ENCODE measurements around the gene DAB2IP.

Gene DAB2IP

GRCh38 chr9:121755581-121755980 lies 104.1 kb downstream of the DAB2IP start:
- H3K9me3 Mint-ChIP-seq = no peaks in the 10 kb centered on the region
- DNase-seq (ENCODE audit: low spot score in 2 of 2) = no peak
- no peaks in the 10 kb centered on the region for H3K36me3 Mint-ChIP-seq (ENCODE audit: insufficient read depth)
- H3K4me3 Mint-ChIP-seq = no peak overlapping the region
- H3K4me1 Mint-ChIP-seq = no peaks in the 10 kb centered on the region
- no peak for ATAC-seq (replicated peaks; ENCODE audit: extremely low read depth, poor library complexity, severe bottlenecking)
- H3K27me3 Mint-ChIP-seq = no peaks in the 10 kb centered on the region
- H3K27ac Mint-ChIP-seq (ENCODE audit: low read depth) = no peak overlapping the region

DNA sequence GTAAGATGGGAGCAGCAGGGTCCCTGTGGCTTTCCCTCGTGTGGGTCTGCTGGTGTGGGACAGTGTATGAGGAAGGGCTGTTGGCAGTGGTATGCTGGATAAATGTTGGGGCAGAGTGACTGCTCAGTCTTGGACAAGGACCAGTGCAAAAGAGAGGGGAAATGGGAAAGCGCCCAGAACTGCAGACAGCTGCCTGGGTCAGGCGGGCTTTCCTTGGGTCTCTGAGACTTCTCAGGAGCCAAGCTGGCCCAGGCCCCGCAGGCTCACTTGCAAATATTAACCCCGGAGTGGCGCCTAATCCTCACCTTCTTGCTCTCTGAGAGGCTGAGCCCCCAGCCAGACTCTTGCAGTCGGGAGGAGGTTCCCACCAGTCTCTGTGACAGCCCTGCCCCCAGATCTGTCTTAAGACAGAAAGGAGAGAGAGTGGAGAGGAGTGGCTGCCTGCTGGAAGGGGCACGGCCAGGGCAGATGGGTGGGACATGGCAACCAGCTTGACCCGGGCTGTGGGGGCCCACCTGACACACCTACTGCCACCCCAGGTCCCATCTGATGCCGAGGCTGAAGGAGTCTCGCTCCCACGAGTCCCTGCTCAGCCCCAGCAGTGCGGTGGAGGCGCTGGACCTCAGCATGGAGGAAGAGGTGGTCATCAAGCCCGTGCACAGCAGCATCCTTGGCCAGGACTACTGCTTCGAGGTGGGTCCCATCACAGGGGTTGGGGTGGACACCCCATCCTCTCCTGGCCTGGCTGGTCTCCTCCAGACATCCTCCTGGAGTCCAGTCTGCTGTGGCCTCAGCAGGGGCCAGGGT lies 105.2 kb downstream of the DAB2IP start:
- Mint-ChIP-seq H3K36me3 (ENCODE audit: insufficient read depth) (no peaks in the 10 kb centered on the region), H3K27ac (ENCODE audit: low read depth) (no peak overlapping the region), H3K4me3 (no peak overlapping the region), H3K4me1 (no peaks in the 10 kb centered on the region), H3K27me3 (no peaks in the 10 kb centered on the region), H3K9me3 (no peaks in the 10 kb centered on the region)
- ATAC-seq (replicated peaks; ENCODE audit: extremely low read depth, poor library complexity, severe bottlenecking) = no peak
- no peak for DNase-seq (ENCODE audit: low spot score in 2 of 2)

- no peak overlapping the region for H3K4me3 Mint-ChIP-seq
- no peaks in the 10 kb centered on the region for H3K9me3 Mint-ChIP-seq
- no peak for ATAC-seq (replicated peaks; ENCODE audit: extremely low read depth, poor library complexity, severe bottlenecking)
- H3K4me1 Mint-ChIP-seq = no peaks in the 10 kb centered on the region
- no peaks in the 10 kb centered on the region for H3K36me3 Mint-ChIP-seq (ENCODE audit: insufficient read depth)
- H3K27me3 Mint-ChIP-seq = no peaks in the 10 kb centered on the region
- H3K27ac Mint-ChIP-seq (ENCODE audit: low read depth) = no peak overlapping the region
- DNase-seq (ENCODE audit: low spot score in 2 of 2) = no peak
Observed at GRCh38 chr9:121757281-121757585, 105.8 kb downstream of the DAB2IP start.

- Mint-ChIP-seq H3K36me3 (ENCODE audit: insufficient read depth) (peaks cover 2% of the 10 kb centered on the region), H3K9me3 (no peaks in the 10 kb centered on the region), H3K4me3 (no peak overlapping the region), H3K27me3 (no peaks in the 10 kb centered on the region), H3K27ac (ENCODE audit: low read depth) (no peak overlapping the region), H3K4me1 (no peaks in the 10 kb centered on the region)
- DNase-seq (ENCODE audit: low spot score in 2 of 2) = no peak
- ATAC-seq (replicated peaks; ENCODE audit: extremely low read depth, poor library complexity, severe bottlenecking) = no peak
Observed at GRCh38 chr9:121758693-121759092, 107.3 kb downstream of the DAB2IP start.

DNA sequence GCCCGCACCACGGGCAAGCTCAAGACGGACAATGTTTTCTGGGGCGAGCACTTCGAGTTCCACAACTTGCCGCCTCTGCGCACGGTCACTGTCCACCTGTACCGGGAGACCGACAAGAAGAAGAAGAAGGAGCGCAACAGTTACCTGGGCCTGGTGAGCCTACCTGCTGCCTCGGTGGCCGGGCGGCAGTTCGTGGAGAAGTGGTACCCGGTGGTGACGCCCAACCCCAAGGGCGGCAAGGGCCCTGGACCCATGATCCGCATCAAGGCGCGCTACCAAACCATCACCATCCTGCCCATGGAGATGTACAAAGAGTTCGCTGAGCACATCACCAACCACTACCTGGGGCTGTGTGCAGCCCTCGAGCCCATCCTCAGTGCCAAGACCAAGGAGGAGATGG lies 108.6 kb downstream of the DAB2IP start:
- Mint-ChIP-seq H3K4me3 (no peak overlapping the region), H3K9me3 (no peaks in the 10 kb centered on the region), H3K27me3 (no peaks in the 10 kb centered on the region), H3K4me1 (no peaks in the 10 kb centered on the region), H3K27ac (ENCODE audit: low read depth) (no peak overlapping the region), H3K36me3 (ENCODE audit: insufficient read depth) (peaks cover 2% of the 10 kb centered on the region)
- DNase-seq (ENCODE audit: low spot score in 2 of 2) = no peak
- no peak for ATAC-seq (replicated peaks; ENCODE audit: extremely low read depth, poor library complexity, severe bottlenecking)

DNA sequence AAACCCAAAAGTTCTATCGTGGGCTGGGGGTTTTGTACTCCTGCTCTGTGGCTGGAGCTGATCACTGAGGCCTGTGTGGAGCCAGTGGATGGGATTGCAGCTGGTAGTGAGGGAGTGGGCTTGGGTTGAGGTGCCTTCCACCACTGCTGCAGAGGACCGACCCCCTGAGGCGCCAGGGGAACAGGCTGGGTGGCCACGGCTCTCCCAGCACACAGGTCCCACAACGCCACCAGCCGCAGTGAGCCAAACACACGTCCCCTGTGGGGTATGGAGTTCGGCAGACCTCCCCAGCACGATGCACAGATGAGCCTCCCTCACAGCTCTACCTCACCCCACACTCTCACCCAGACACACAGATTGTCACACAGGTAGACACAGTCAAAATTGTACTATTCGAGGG lies 109.1 kb downstream of the DAB2IP start:
- Mint-ChIP-seq H3K9me3 (no peaks in the 10 kb centered on the region), H3K27ac (ENCODE audit: low read depth) (no peak overlapping the region), H3K4me3 (no peak overlapping the region)

DNA sequence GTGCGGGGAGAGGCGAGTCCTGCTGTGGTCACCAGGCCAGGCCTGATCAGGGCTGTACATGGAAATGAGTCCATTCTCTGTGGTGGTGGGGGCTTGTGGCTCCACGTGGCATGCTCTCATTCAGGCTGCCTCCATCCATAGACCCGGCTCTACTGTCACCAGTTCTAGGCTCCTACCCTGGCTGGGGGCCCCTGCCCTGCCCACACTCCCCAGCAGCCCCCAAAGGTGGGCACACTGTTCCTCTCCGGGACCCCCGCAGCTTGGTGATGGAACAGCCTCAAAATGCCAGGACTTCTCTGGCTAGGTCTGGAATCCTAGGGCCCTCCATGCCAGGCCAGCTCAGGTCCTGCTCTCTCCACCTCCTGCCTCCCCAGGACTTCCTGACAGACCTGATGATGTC lies 111.7 kb downstream of the DAB2IP start:
- DNase-seq (ENCODE audit: low spot score in 2 of 2) = no peak
- peaks cover 2% of the 10 kb centered on the region for H3K36me3 Mint-ChIP-seq (ENCODE audit: insufficient read depth)
- no peaks in the 10 kb centered on the region for H3K27me3 Mint-ChIP-seq
- ATAC-seq (replicated peaks; ENCODE audit: extremely low read depth, poor library complexity, severe bottlenecking) = no peak
- H3K9me3 Mint-ChIP-seq = no peaks in the 10 kb centered on the region
- no peak overlapping the region for H3K27ac Mint-ChIP-seq (ENCODE audit: low read depth)
- no peak overlapping the region for H3K4me3 Mint-ChIP-seq
- no peaks in the 10 kb centered on the region for H3K4me1 Mint-ChIP-seq

More for the DNA sequence above, 109.1 kb downstream of the DAB2IP start:
- H3K4me1 Mint-ChIP-seq = no peaks in the 10 kb centered on the region
- peaks cover 2% of the 10 kb centered on the region for H3K36me3 Mint-ChIP-seq (ENCODE audit: insufficient read depth)
- ATAC-seq (replicated peaks; ENCODE audit: extremely low read depth, poor library complexity, severe bottlenecking) (no peak), DNase-seq (ENCODE audit: low spot score in 2 of 2) (no peak)
- H3K27me3 Mint-ChIP-seq = no peaks in the 10 kb centered on the region

- Mint-ChIP-seq H3K9me3 (no peaks in the 10 kb centered on the region), H3K4me1 (no peaks in the 10 kb centered on the region)
Observed at GRCh38 chr9:121763561-121764370, 112.3 kb downstream of the DAB2IP start.

GRCh38 chr9:121764371-121764730 lies 112.9 kb downstream of the DAB2IP start:
- no peaks in the 10 kb centered on the region for H3K9me3 Mint-ChIP-seq
- H3K27me3 Mint-ChIP-seq = no peaks in the 10 kb centered on the region
- ATAC-seq (replicated peaks; ENCODE audit: extremely low read depth, poor library complexity, severe bottlenecking) (no peak), DNase-seq (ENCODE audit: low spot score in 2 of 2) (no peak)
- no peak overlapping the region for H3K4me3 Mint-ChIP-seq
- H3K36me3 Mint-ChIP-seq (ENCODE audit: insufficient read depth) = peaks cover 2% of the 10 kb centered on the region
- no peaks in the 10 kb centered on the region for H3K4me1 Mint-ChIP-seq
- H3K27ac Mint-ChIP-seq (ENCODE audit: low read depth) = no peak overlapping the region

More at GRCh38 chr9:121763561-121764370, 112.3 kb downstream of the DAB2IP start:
- DNase-seq (ENCODE audit: low spot score in 2 of 2) (no peak), ATAC-seq (replicated peaks; ENCODE audit: extremely low read depth, poor library complexity, severe bottlenecking) (no peak)
- Mint-ChIP-seq H3K27ac (ENCODE audit: low read depth) (no peak overlapping the region), H3K4me3 (no peak overlapping the region), H3K27me3 (no peaks in the 10 kb centered on the region), H3K36me3 (ENCODE audit: insufficient read depth) (peaks cover 2% of the 10 kb centered on the region)

GRCh38 chr9:121765021-121765950 lies 113.9 kb downstream of the DAB2IP start:
- no peak overlapping the region for H3K4me3 Mint-ChIP-seq
- H3K36me3 Mint-ChIP-seq (ENCODE audit: insufficient read depth) = peaks cover 2% of the 10 kb centered on the region
- H3K9me3 Mint-ChIP-seq = no peaks in the 10 kb centered on the region
- no peak for DNase-seq (ENCODE audit: low spot score in 2 of 2)
- H3K4me1 Mint-ChIP-seq = no peaks in the 10 kb centered on the region
- ATAC-seq (replicated peaks; ENCODE audit: extremely low read depth, poor library complexity, severe bottlenecking) = no peak
- H3K27ac Mint-ChIP-seq (ENCODE audit: low read depth) = no peak overlapping the region
- H3K27me3 Mint-ChIP-seq = no peaks in the 10 kb centered on the region

GRCh38 chr9:121766081-121766683 lies 114.7 kb downstream of the DAB2IP start:
- no peaks in the 10 kb centered on the region for H3K9me3 Mint-ChIP-seq
- no peaks in the 10 kb centered on the region for H3K4me1 Mint-ChIP-seq
- ATAC-seq (replicated peaks; ENCODE audit: extremely low read depth, poor library complexity, severe bottlenecking) = no peak
- no peak overlapping the region for H3K27ac Mint-ChIP-seq (ENCODE audit: low read depth)
- no peaks in the 10 kb centered on the region for H3K27me3 Mint-ChIP-seq
- H3K36me3 Mint-ChIP-seq (ENCODE audit: insufficient read depth) = peaks cover 2% of the 10 kb centered on the region
- no peak overlapping the region for H3K4me3 Mint-ChIP-seq
- DNase-seq (ENCODE audit: low spot score in 2 of 2) = no peak

GRCh38 chr9:121767171-121767769 lies 115.8 kb downstream of the DAB2IP start:
- H3K27ac Mint-ChIP-seq (ENCODE audit: low read depth) = no peak overlapping the region
- no peak overlapping the region for H3K4me3 Mint-ChIP-seq
- H3K27me3 Mint-ChIP-seq = no peaks in the 10 kb centered on the region
- DNase-seq (ENCODE audit: low spot score in 2 of 2) (no peak), ATAC-seq (replicated peaks; ENCODE audit: extremely low read depth, poor library complexity, severe bottlenecking) (no peak)
- H3K36me3 Mint-ChIP-seq (ENCODE audit: insufficient read depth) = peaks cover 2% of the 10 kb centered on the region
- H3K4me1 Mint-ChIP-seq = no peaks in the 10 kb centered on the region
- H3K9me3 Mint-ChIP-seq = no peaks in the 10 kb centered on the region

Measured in central memory CD8-positive, alpha-beta T cell (primary cell).